Measurements from ENCODE around the gene TDRD12.
"Not testable (repeated sequence)": the region's sequence is repeated elsewhere in the genome, so short reads cannot be mapped to it uniquely, and the experiment has no call there.

The TDRD12 gene

DNA sequence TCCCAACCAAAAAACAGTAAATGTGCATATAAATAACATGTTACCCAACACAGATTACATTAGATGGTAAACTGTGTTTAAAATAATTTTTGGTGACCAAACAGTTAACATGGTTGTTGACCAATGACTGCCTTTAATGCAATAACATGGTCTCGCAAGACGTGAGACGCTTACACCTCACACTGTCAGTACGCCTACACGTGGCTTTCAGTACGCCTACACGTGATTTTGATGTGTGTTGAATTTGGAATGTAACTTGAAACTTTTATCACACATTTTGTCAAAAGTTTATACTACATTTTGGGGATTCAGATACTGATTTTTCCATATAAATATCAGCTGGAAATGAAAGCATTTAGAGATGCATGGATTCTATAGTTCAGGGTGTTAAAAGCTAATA is 118.0 kb downstream of the TDRD12 start:
- H3K9me3 ChIP-seq (ENCODE audit: insufficient read depth, low read length): no peaks in the 10 kb centered on the region
- H3K79me2 ChIP-seq (ENCODE audit: low read length): no peaks in the 10 kb centered on the region
- H3K27me3 ChIP-seq (ENCODE audit: low read depth, low read length): 0 out of 2 replicates have a peak, but pooled peaks cover 2% of the 10 kb centered on the region
- no peaks in the 10 kb centered on the region for H3K4me1 ChIP-seq (ENCODE audit: low read length)
- H3K4me2 ChIP-seq (ENCODE audit: low read length): no peak overlapping the region
- no peak overlapping the region for H2AFZ ChIP-seq (ENCODE audit: low read depth, low read length)
- H3K4me3 ChIP-seq (ENCODE audit: low read length): no peak overlapping the region
- H3K27ac ChIP-seq (ENCODE audit: low read length): no peak overlapping the region
- TF ChIP-seq EZH2phosphoT487 (IDR thresholded peaks at IDR 0.05; ENCODE audit: low read depth): no peak
- TF ChIP-seq, protein P1, sequence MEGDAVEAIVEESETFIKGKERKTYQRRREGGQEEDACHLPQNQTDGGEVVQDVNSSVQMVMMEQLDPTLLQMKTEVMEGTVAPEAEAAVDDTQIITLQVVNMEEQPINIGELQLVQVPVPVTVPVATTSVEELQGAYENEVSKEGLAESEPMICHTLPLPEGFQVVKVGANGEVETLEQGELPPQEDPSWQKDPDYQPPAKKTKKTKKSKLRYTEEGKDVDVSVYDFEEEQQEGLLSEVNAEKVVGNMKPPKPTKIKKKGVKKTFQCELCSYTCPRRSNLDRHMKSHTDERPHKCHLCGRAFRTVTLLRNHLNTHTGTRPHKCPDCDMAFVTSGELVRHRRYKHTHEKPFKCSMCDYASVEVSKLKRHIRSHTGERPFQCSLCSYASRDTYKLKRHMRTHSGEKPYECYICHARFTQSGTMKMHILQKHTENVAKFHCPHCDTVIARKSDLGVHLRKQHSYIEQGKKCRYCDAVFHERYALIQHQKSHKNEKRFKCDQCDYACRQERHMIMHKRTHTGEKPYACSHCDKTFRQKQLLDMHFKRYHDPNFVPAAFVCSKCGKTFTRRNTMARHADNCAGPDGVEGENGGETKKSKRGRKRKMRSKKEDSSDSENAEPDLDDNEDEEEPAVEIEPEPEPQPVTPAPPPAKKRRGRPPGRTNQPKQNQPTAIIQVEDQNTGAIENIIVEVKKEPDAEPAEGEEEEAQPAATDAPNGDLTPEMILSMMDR (IDR thresholded peaks at IDR 0.05; ENCODE audit: low read depth, low read length): no peak
- no peaks in the 10 kb centered on the region for H4K20me1 ChIP-seq (ENCODE audit: insufficient read depth, low read length)
- no peaks in the 10 kb centered on the region for H3K36me3 ChIP-seq (replicated peaks; ENCODE audit: low read depth, low read length)
- H3K9ac ChIP-seq (ENCODE audit: low read length): no peak overlapping the region

DNA sequence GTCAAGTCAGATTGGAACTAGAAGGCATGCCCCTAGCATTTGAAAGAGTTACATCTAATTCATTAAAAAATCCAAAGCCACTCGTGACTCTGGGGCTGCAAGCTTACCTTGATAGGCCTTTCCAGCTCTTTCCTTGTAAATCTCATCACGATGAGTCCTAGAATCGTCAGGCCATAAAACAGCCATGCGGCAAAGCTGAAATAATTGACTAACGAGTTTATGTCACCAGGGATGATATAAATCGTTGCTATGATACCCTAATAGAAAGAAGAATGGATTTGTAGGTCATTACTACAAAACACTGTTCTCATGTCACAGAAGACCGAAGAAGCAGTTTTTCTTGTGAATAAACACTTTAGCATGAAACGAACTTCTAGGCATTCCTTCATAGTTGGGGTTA is 122.5 kb downstream of the TDRD12 start:
- Histone ChIP-seq H3K27me3 (ENCODE audit: low read depth, low read length) (0 out of 2 replicates have a peak, but pooled peaks cover 2% of the 10 kb centered on the region), H3K4me3 (ENCODE audit: low read length) (no peak overlapping the region), H3K79me2 (ENCODE audit: low read length) (no peaks in the 10 kb centered on the region), H2AFZ (ENCODE audit: low read depth, low read length) (no peak overlapping the region), H4K20me1 (ENCODE audit: insufficient read depth, low read length) (no peaks in the 10 kb centered on the region), H3K27ac (ENCODE audit: low read length) (no peak overlapping the region), H3K9me3 (ENCODE audit: insufficient read depth, low read length) (no peaks in the 10 kb centered on the region), H3K36me3 (replicated peaks; ENCODE audit: low read depth, low read length) (no peaks in the 10 kb centered on the region), H3K9ac (ENCODE audit: low read length) (no peak overlapping the region), H3K4me1 (ENCODE audit: low read length) (no peaks in the 10 kb centered on the region), H3K4me2 (ENCODE audit: low read length) (no peak overlapping the region)
- TF ChIP-seq, protein P1 (IDR thresholded peaks at IDR 0.05; ENCODE audit: low read depth, low read length): no peak
- no peak for TF ChIP-seq EZH2phosphoT487 (IDR thresholded peaks at IDR 0.05; ENCODE audit: low read depth)

DNA sequence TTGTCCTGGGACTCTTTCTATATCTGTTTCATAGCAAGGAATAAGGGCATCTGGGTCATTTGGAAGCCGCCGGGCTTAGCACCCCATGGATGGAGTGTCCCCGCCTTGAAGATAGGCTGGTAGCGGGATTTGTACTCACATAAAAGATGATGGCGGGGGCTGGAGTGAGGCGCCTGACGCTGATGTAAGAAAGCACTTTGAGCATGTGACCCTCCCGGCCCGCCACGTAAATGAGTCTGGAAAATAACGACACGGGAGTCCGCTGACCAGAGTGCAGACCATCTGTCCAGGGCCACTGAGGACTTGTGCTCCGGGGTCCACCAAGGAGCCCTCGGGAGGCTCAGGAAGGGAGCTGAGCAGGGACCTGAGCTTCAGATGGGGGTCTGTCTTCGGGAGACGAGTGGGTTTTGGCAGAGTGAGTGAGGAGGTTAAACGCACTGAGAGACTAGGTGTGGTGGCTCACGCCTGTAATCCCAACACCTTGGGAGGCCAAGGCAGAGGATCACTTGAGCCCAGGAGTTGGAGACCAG is 124.2 kb downstream of the TDRD12 start:
- H3K79me2 ChIP-seq (ENCODE audit: low read length): no peaks in the 10 kb centered on the region
- H3K4me1 ChIP-seq (ENCODE audit: low read length): no peaks in the 10 kb centered on the region
- no peak for TF ChIP-seq EZH2phosphoT487 (IDR thresholded peaks at IDR 0.05; ENCODE audit: low read depth)
- TF ChIP-seq, protein P1 (IDR thresholded peaks at IDR 0.05; ENCODE audit: low read depth, low read length): no peak
- H3K27ac ChIP-seq (ENCODE audit: low read length): no peak overlapping the region
- no peaks in the 10 kb centered on the region for H3K9me3 ChIP-seq (ENCODE audit: insufficient read depth, low read length)
- no peaks in the 10 kb centered on the region for H4K20me1 ChIP-seq (ENCODE audit: insufficient read depth, low read length)
- H3K27me3 ChIP-seq (ENCODE audit: low read depth, low read length): 0 out of 2 replicates have a peak, but pooled peaks cover 2% of the 10 kb centered on the region
- no peak overlapping the region for H3K9ac ChIP-seq (ENCODE audit: low read length)
- H3K4me2 ChIP-seq (ENCODE audit: low read length): no peak overlapping the region
- no peak overlapping the region for H3K4me3 ChIP-seq (ENCODE audit: low read length)
- H3K36me3 ChIP-seq (replicated peaks; ENCODE audit: low read depth, low read length): no peaks in the 10 kb centered on the region
- H2AFZ ChIP-seq (ENCODE audit: low read depth, low read length): no peak overlapping the region

DNA sequence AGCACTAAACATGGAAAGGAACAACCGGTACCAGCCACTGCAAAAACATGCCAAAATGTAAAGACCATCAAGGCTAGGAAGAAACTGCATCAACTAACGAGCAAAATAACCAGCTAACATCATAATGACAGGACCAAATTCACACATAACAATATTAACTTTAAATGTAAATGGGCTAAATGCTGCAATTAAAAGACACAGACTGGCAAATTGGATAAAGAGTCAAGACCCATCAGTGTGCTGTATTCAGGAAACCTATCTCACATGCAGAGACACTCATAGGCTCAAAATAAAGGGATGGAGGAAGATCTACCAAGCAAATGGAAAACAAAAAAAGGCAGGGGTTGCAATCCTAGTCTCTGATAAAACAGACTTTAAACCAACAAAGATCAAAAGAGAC is 128.5 kb downstream of the TDRD12 start:
- not testable (repeated sequence) for H3K27me3 ChIP-seq (ENCODE audit: low read depth, low read length); H3K4me1 ChIP-seq (ENCODE audit: low read length); H3K27ac ChIP-seq (ENCODE audit: low read length); H3K79me2 ChIP-seq (ENCODE audit: low read length); H3K4me2 ChIP-seq (ENCODE audit: low read length); H4K20me1 ChIP-seq (ENCODE audit: insufficient read depth, low read length); H3K9ac ChIP-seq (ENCODE audit: low read length); H2AFZ ChIP-seq (ENCODE audit: low read depth, low read length); H3K36me3 ChIP-seq (replicated peaks; ENCODE audit: low read depth, low read length); H3K9me3 ChIP-seq (ENCODE audit: insufficient read depth, low read length); H3K4me3 ChIP-seq (ENCODE audit: low read length)
